NCI-H524 treated with DMSO at 0.1 percent for 48 hours (cell line): ENCODE measurements around the gene ADK.

ENCODE experiments used
- DNase-seq: peaks from one replicate; lab custom pipeline; 2025; lab: John Stamatoyannopoulos, UW

The ADK gene

DNA sequence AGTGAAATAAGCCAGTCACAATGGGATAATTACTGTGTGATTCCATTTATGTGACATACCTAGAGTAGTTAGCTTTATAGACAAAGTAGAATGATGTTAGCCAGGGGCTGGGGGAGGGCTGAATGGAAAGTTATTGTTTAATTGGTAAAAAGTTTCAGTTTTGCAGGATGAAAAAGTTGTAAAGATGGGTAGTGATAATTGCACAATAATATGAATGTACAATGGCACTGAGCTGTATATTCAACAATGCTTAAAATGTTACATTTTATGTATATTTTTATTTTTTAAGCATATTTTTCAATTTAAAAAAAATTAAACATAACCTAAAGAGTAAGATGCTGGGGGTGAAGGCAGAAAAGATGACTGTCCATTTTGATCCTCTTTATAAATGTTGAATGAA is 459.3 kb downstream of the ADK start:
- no peak for DNase-seq

DNA sequence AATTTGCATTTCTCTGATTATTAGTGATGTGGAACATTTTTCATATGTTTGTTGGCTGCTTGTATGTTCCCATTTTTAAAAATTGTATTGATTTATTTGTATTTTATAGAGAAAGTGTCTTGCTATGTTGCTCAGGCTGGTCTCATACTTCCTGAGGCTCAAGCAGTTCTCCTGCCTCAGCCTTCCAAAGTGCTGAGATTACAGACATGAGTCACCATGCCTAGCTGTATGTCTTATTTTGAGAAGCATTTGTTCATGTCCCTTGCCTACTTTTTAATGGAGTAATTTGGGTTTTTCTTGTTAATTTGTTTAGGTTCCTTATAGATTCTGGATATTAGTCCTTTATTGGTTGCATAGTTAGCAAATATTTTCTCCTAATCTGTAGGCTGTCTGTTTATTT is 461.2 kb downstream of the ADK start:
- DNase-seq: no peak

DNA sequence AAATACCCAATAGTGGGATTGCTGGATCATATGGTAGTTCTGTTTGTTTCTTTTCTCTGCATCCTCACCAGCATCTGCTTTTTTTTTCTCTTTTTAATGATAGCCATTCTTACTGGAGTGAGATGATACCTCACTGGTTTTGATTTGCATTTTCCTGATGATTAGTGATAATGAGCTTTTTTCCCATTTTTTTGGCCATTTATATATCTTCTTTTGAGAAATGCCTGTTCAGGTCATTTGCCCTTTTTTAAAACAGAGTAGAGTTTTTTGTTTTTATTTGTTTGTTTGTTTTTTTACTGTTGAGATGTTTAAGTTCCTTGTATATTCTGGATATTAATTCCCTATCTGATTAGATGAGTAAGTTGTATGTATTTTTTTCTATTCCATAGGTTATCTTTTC is 469.6 kb downstream of the ADK start:
- no peak for DNase-seq

DNA sequence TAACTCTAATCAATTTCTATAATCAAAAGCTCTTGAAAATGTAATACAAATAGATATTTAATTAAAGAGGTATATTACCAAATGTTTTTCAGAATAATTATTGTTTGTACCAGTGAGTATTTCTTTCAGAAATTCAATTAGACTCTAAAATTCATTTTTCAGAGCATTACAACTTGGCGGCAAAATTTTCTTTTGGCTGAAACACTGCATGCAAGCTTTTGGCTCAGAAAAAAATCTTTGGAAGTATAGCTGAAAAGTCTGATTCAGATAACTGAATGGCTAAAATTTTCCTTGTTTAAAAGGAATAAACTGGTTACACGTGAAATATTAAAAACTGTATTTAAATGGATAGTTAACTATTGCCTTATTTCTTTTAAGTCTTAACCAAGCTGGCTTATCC is 472.8 kb downstream of the ADK start:
- no peak for DNase-seq

DNA sequence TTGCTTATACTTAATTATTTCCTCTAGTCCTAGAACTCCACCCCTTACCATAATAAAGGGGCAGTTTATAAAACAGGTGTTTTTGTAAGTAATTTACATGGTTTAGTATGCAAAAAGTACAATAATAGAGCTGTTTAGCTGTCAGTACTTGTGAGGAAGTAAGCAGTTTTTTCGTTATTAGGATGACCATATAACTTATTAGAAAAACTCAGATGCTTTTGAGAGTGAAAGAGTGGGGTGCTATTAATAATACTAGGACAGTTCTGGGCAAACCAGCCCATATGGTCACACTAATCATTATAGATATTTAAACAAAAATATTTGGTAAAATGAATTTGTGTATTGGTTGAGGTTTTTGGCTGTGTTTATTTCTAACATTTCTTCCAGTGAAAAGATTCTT is 473.5 kb downstream of the ADK start:
- DNase-seq: no peak

DNA sequence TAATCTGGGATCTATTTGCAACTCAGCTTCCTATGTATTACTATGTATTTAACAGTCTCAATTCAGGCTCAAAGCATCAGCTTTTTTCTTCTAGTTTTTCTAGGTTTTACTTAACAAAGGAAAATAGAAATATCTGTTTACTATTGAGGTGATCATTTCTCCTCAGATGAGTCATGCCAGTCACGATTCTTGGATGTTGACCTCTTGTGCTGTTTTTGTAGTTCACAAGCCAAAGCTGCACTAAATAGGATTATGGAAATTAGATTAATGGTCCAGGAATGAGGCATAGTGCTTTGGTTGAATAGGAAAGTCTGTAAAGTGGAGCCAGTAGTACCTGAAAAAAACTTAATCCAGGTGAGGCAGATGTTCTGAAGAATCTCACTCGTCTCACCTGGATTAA is 477.1 kb downstream of the ADK start:
- no peak for DNase-seq

DNA sequence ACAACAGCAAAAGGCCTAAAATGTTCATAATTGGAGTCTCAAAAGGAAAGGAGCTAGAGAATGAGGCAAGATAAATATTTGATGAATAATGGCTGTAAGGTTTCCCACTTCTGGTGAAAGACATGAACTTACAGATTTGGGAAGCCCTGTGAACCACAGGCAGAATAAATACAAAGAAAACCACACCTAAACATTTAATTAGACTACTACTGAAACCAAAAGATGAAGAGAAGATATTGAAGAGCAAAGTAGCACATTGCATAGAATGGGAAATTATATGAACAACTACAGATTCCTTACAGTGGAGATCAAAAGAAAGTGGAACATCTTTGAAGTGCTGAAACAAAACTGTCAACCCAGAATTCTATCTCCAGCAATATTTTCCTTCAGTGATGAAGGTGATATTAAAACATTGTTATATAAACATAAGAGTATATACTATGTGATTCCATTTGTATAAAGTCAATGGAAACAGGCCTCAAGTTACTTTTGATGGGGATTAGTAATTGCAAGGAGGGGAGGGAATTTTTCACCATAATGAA is 484.0 kb downstream of the ADK start:
- no peak for DNase-seq

DNA sequence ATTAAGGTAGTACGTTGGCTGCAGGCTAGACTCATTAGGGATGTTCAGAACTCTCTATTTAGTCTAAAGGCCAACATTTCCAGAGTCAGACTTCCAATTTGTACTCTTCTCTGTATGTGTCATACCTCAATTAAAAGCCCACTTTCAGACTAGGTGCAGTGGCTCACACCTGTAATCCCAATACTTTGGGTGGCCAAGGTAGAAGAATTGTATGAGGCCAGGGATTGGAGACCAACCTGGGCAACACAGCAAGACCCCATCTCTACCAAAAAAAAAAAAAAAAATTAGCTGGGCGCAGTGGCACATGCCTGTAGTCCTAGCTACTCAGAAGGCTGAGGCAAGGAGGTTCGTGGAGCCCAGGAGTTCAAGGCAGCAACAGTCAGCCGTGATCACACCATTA is 484.6 kb downstream of the ADK start:
- DNase-seq: no peak

DNA sequence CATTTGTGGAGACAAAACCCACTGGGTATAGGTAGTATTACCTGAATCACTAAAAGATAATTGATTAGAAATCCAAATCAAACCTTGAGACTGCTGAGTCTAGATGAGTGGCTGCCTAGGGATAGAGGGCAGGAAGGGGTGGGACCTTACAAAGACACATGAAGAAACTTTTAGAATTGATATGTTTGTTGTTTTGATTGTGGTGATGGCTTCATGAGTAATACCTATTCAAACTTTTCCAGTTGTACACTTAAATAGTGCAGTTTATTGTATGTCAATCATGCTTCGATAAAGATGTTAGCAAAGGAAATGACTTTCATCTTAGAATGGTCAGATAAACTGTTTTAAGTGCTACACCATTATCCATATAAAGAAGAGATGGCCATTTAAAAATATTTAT is 486.7 kb downstream of the ADK start:
- no peak for DNase-seq

DNA sequence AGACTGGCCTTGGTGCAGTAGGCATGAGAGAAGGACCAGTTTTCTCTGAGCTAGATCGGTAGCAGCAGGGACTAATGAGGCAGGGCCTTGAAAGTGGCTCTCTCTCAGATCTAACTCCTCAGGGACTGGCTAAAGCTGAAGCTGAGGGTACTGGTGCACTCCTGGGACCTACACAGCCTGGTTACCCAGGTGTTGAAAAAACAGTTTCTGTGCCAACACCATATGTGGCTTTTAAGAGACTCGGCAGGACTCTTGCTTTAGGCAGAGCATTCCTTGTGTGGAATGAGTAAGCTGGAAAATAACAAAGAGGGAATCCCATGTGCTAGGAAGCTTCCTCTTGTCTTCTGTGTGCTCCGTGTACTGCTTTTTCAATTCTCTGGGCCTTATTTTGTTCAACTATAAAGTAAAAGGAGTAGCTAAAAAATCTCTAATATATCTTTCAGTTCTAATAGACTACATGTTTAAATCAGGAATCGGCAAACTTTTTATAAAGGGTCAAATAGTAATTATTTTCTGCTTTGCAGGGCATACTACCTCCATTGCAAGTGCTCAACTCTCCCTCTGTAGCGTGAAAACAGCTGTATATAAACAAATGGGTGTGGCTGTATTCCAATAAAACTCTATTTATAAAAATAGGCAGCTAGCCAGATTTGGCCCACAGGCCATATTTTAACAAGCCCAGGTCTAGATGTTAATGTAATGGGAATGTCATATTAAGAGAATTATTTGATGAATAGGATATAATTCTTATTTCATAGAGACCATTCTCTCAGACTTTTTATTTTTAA is 489.3 kb downstream of the ADK start:
- DNase-seq: peak; percentile 66

DNA sequence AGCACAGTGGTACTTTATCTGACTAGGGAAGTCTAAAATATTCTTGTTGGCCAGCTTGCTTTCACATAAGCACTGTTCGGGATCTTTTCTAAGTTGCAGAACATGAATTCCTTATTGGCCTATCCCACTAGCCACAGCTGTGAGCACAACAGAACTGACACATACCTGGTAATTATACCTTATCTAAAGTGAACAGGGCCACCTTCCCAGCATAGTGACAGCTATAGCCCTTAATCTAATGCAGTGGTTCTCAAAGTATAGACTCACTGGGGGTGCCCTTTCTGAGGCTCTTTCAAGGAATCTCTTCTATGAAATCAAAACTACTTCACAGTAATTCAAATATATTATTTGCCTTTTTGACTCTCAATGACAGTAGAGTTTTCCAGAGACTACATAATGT is 490.6 kb downstream of the ADK start:
- DNase-seq: no peak

DNA sequence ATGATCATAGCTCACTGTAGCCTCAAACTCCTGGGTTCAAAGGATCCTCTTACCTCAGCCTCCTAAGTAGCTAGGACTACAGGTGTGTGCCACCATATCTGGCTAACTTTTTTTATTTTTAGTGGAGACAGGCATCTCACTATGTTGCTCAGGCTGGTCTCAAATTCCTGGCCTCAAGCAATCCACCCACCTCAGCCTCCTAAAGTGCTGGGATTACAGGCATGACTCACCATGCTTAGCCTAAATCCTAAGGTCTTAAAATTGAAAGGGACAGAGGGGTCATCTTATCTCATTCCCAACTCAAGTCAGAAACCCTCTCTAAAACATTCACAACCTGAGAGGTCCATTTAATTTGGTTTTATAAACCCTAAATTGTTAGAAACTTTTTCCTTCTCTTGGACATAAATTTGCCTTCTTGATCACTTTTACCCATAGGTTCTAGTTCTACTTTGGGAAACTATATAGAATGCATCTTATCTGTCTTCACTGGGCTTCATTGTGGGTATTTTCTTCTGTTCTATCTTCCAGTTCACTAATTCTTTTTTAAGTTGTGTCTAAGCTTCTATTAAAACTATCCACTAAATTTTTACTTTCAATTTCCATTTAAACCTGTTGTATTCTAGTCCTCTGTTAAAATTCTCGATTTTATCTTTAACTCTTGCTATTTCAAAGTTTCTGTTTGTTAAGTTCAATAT is 492.0 kb downstream of the ADK start:
- no peak for DNase-seq

DNA sequence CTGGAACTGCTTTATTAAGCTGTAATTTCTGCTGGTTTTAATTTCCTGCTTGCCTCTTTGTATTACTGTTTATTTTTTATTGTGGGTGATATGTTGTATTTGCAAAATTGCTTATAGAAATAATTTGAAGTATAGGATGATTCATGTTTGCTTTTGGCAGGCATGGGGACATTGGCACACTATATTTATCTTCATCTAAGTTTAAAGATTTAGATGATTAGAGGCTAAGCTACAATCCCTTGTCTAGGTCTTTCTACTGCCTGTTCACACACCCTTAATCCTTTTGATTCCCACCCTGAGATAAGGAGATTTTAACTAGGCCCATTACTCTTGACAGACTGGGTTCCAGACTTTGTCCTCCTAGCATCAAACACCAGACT is 492.6 kb downstream of the ADK start:
- DNase-seq: no peak

DNA sequence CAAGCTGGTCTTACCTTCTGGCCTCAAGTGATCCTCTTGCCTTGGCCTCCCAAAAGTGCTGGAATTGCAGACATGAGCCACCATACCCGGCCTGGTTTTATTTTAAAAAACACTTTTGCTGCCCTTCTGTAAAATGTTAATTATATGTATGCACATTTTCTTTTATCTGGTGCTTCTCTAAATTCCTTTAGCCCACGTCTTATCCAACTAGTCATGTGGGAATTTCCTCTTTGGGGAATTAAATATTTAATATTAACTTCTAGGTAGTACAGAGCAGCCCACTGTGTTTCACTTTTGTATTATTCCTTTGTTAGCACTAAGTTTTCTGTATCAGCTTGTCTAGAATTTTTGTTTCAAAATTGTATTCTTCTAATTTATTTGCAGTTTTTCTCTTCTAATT is 493.7 kb downstream of the ADK start:
- DNase-seq: no peak

DNA sequence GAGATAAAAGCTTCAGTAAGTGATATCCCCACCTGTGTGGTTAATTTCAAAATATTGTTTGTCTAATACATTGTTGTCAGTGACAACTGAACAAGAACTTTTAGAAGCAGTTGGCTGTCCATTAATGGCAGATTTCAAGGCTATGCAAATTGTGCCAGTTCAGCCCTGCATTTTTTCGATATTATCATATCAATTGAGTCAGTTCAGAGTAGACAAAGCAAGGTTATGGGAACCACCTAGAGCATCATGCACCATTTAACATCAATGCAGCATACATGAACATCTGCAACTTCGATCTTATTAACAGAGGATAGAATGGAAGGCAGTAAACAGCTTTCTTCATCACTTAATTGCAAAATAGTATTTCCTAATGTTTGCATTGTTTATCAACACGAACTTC is 494.7 kb downstream of the ADK start:
- DNase-seq: no peak

DNA sequence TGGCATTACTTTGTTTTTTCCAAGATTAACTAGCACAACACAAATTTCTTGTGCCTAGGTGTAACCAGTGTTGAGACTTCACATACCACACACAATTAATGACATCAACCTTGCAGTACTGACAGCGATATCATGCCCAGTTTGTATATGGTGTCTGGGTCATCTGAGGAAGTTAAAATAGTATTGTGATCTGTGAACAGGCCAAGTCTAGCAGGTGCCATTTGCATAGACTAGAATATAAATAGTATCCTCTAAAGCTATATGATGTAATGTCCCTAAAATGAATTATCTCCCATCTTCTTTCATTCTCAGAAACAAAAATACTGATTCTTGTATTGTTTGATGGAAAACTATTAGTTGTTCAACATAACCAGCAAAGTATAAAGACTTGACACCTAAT is 499.6 kb downstream of the ADK start:
- DNase-seq: no peak

DNA sequence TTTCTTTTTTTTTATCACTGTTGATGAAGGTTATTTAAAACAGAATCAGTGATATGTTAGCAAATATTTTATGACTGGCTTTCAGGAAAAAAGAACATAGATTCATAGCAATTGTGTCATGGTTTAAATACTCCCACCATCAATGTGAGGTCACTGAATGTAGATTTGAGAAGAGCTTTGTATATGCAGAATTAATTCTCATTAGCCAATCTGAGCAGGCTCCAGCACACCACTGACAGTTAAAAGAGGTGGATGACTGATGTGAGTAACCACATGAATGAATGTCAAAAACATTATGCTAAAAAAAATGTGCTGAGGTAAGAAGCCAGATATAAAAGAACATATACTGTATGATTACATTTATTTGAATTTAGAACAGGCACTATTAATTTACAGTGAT is 500.5 kb downstream of the ADK start:
- no peak for DNase-seq

DNA sequence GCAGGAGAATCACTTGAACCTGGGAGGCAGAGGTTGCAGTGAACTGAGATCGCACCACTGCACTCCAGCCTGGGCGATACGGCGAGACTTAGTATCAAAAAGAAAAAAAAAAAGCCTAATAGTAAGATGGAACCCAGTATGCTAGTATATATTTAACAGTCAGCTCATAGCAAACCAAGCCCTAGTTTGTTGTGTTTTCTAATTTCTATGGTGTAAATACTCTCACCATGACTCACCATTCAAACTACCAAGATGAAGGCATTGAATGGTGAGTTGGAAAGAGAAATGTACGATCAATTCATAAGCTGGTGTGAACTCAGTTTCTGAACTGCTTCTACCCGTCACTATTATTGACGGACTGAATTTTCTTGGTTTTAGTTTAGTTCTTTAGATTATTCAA is 501.6 kb downstream of the ADK start:
- DNase-seq: no peak

DNA sequence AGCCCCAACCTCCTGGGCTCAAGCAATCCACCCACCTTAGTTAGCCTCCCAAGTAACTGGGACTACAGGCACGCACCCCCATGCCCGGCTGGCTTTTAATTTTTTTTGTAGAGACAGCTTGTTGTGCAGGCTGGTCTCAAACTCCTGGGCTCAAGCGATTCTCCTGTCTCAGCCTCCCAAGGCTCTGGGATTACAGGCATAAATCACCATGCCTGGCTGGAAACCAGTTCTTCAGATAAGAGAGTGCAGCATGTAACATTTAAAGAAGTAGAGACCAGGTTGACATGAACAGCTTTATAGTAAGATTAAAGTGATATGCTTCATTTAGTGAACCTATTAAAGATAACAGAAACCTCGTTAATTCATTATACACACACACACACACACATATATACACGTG is 507.5 kb downstream of the ADK start:
- no peak for DNase-seq

DNA sequence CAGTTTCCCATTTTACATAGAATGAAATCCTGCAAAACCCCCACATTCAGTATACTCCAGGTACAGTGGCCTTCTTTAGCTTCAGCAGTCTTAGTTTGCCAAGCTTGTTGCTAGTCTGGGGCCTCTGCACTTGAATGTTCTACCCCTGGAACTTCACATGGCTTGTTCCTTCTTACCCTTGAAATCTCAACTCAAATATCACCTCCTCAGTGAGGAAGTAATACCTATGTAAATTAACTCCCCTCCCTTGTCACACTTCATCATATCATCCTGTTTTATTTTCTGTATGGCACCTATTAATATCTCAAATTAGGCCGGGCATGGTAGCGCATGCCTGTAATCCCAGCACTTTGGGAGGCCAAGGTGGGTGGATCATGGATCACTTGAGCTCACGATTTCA is 511.6 kb downstream of the ADK start:
- no peak for DNase-seq

DNA sequence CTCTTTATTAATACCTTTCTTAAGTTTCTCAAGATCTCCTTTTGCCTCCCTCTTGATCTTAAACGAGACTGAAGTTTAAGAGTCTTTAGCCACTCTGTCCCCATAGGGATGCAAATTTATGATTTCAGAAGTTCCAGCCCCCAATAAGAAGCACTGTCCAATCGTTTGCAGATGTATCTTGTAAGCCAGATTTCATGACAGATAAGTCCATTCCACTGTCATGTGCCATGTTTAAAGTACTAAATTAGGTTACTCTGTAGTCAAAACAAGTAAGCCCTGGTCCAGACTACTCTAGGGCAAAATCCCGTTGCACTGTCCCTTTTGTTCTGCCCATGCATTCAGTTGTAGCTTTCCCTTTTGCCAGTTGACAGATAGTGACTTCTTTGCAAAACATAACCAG is 518.2 kb downstream of the ADK start:
- no peak for DNase-seq

DNA sequence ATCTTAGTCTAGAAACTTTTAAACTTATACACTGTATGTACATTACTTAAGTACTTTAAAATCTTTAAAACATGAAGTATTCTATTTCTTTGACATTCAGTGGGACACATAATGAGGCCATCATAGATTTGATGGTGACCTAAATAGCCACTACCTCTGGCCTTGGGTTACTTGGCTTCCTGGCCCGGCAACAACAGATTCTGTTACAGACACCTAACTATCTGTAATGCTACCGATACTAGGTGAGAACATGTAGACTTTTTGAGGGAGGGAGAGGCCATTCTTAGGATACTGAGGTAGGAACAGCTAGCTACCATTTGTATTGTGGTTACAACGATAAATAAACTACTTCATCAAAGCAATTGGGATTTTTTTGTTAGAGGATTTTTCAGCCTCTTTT is 520.7 kb downstream of the ADK start:
- DNase-seq: no peak

DNA sequence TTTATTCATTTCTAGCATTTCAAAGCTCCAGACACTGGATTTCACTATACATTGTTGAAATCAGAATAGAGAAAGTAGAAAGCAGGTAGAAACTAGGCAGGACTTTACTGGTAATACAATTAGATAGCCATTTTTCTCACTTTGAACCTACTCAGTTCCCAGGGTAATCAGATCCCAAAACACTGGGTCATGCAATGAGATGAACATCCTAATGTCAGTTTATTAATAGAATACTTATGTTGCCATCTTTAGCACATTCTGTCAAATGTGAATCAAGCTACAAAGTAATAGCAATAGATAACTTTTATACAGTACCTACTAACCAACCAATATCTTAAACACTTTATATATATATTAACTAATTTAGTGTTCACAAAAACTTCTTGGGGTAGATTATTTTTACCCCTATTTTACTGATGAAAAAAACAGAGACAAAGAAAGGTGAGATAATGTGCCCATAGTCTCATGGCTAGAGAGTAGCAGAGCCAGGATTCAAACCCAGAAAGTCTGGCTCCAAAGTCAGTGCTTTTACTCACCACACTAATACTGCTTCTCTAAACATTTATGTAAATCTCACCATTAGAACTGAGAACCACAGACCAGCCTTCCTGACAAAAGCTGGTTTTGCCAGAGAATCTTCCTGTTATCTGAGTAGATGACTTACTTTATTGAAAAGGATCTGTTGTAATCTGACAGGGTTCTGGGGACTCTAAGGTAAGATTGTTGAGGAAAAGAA is 521.6 kb downstream of the ADK start:
- DNase-seq: no peak
